ENCODE data around the gene KCNK5.

Gene KCNK5

DNA sequence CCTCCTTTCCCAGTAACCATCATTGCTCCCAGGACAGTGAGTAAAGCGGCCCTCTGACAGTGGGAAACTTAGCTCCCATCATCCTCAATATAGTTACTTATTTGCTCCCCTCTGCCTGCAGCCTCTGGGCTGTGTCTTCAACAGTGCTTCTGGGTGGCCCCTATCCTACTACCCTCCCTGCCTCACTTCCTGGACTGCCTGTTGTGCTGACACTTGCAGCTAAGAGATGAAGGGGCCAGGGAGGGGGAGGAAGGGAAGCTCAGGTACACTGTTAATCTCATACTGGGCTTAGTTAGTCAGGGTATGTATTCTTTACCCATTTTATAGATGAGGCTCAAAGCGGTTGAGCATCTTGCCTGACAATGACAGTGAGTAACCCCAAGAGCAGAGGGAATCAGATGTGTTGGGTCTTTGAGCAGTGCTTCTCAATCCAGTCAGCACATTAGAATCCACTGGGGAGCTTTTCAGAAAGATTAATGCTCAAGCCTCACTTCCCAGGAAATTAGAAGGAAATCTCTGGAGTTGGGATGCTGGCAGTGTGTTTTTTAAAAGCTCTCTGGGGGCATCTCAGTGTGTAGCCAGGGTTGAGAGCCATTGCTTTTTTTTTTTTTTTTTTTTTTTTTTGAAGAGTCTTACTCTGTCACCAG, 27.1 kb upstream of the KCNK5 start:
- CTCF ChIA-PET: interaction anchor here (0.7 kb wide), 2 partner anchors 98 to 172 kb away, joined by 3 read pairs; no protein-coding TSS in a partner anchor
- no peaks in the 10 kb centered on the region for H3K36me3 ChIP-seq (ENCODE audit: control insufficient read depth in 2 of 2, insufficient read depth in 1 of 2, low read length in 2 of 2)
- POLR2A ChIA-PET: interaction anchor here (0.7 kb wide), 1 partner anchor 248 kb away, joined by 3 read pairs; no protein-coding TSS in a partner anchor
- no peaks in the 10 kb centered on the region for H3K9me3 ChIP-seq (ENCODE audit: control insufficient read depth, insufficient read depth, low read depth, low read length)
- H3K4me3 ChIP-seq (ENCODE audit: low read depth, low read length): no peak overlapping the region
- H3K4me1 ChIP-seq (ENCODE audit: control insufficient read depth, insufficient read depth, low read length): peaks cover 4% of the 10 kb centered on the region; the same call in 1 of the 2 replicates
- no peak overlapping the region for H3K27ac ChIP-seq (ENCODE audit: extremely low read depth, low read depth, low read length)
- TF ChIP-seq ZIC2 (tag by site-specific recombination; IDR thresholded peaks at IDR 0.05) (peak; percentile 19; the same call in 1 of the 2 replicates), ZNF174 (tag by site-specific recombination; IDR thresholded peaks at IDR 0.05) (no peak)

- Histone ChIP-seq H3K36me3 (ENCODE audit: control insufficient read depth in 2 of 2, insufficient read depth in 1 of 2, low read length in 2 of 2) (no peaks in the 10 kb centered on the region), H3K4me3 (ENCODE audit: low read depth, low read length) (no peak overlapping the region), H3K9me3 (ENCODE audit: control insufficient read depth, insufficient read depth, low read depth, low read length) (no peaks in the 10 kb centered on the region), H3K27ac (ENCODE audit: extremely low read depth, low read depth, low read length) (no peak overlapping the region), H3K4me1 (ENCODE audit: control insufficient read depth, insufficient read depth, low read length) (peaks cover 8% of the 10 kb centered on the region; the same call in 1 of the 2 replicates)
- POLR2A ChIA-PET: no interaction called here
- TF ChIP-seq ZNF792 (tag by site-specific recombination; IDR thresholded peaks at IDR 0.05) (no peak), ZNF302 (tag by site-specific recombination; IDR thresholded peaks at IDR 0.05; ENCODE audit: low read depth) (no peak), KLF10 (tag by site-specific recombination; IDR thresholded peaks at IDR 0.05) (no peak), ZNF148 (tag by site-specific recombination; IDR thresholded peaks at IDR 0.05; ENCODE audit: borderline replicate concordance) (no peak), YY2 (tag by site-specific recombination; IDR thresholded peaks at IDR 0.05) (no peak), ZFP37 (tag by site-specific recombination; IDR thresholded peaks at IDR 0.05) (no peak), ZNF398 (tag by site-specific recombination; IDR thresholded peaks at IDR 0.05) (no peak), ZSCAN23 (tag by site-specific recombination; IDR thresholded peaks at IDR 0.05) (no peak)
- CTCF ChIA-PET: no interaction called here
Measured at GRCh38 chr6:39254999-39255535, 25.8 kb upstream of the KCNK5 start.

GRCh38 chr6:39251406-39251805, 22.1 kb upstream of the KCNK5 start:
- CTCF ChIA-PET: no interaction called here
- POLR2A ChIA-PET: no interaction called here
- Histone ChIP-seq H3K4me3 (ENCODE audit: low read depth, low read length) (no peak overlapping the region), H3K36me3 (ENCODE audit: control insufficient read depth in 2 of 2, insufficient read depth in 1 of 2, low read length in 2 of 2) (no peaks in the 10 kb centered on the region), H3K27ac (ENCODE audit: extremely low read depth, low read depth, low read length) (no peak overlapping the region), H3K4me1 (ENCODE audit: control insufficient read depth, insufficient read depth, low read length) (peaks cover 8% of the 10 kb centered on the region; the same call in 1 of the 2 replicates), H3K9me3 (ENCODE audit: control insufficient read depth, insufficient read depth, low read depth, low read length) (no peaks in the 10 kb centered on the region)
- TF ChIP-seq, protein P1, sequence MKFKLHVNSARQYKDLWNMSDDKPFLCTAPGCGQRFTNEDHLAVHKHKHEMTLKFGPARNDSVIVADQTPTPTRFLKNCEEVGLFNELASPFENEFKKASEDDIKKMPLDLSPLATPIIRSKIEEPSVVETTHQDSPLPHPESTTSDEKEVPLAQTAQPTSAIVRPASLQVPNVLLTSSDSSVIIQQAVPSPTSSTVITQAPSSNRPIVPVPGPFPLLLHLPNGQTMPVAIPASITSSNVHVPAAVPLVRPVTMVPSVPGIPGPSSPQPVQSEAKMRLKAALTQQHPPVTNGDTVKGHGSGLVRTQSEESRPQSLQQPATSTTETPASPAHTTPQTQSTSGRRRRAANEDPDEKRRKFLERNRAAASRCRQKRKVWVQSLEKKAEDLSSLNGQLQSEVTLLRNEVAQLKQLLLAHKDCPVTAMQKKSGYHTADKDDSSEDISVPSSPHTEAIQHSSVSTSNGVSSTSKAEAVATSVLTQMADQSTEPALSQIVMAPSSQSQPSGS (tag by site-specific recombination; IDR thresholded peaks at IDR 0.05; ENCODE audit: low read depth): peak; percentile 93
- TF ChIP-seq SP2 (tag by site-specific recombination; IDR thresholded peaks at IDR 0.05): no peak
- TF ChIP-seq, protein P2, sequence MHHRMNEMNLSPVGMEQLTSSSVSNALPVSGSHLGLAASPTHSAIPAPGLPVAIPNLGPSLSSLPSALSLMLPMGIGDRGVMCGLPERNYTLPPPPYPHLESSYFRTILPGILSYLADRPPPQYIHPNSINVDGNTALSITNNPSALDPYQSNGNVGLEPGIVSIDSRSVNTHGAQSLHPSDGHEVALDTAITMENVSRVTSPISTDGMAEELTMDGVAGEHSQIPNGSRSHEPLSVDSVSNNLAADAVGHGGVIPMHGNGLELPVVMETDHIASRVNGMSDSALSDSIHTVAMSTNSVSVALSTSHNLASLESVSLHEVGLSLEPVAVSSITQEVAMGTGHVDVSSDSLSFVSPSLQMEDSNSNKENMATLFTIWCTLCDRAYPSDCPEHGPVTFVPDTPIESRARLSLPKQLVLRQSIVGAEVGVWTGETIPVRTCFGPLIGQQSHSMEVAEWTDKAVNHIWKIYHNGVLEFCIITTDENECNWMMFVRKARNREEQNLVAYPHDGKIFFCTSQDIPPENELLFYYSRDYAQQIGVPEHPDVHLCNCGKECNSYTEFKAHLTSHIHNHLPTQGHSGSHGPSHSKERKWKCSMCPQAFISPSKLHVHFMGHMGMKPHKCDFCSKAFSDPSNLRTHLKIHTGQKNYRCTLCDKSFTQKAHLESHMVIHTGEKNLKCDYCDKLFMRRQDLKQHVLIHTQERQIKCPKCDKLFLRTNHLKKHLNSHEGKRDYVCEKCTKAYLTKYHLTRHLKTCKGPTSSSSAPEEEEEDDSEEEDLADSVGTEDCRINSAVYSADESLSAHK (tag by site-specific recombination; IDR thresholded peaks at IDR 0.05): peak; percentile 71
- TF ChIP-seq, protein P3, sequence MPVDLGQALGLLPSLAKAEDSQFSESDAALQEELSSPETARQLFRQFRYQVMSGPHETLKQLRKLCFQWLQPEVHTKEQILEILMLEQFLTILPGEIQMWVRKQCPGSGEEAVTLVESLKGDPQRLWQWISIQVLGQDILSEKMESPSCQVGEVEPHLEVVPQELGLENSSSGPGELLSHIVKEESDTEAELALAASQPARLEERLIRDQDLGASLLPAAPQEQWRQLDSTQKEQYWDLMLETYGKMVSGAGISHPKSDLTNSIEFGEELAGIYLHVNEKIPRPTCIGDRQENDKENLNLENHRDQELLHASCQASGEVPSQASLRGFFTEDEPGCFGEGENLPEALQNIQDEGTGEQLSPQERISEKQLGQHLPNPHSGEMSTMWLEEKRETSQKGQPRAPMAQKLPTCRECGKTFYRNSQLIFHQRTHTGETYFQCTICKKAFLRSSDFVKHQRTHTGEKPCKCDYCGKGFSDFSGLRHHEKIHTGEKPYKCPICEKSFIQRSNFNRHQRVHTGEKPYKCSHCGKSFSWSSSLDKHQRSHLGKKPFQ (tag by site-specific recombination; IDR thresholded peaks at IDR 0.05): no peak
- no peak for TF ChIP-seq ZNF423 (tag by site-specific recombination; IDR thresholded peaks at IDR 0.05)
- TF ChIP-seq YY2 (tag by site-specific recombination; IDR thresholded peaks at IDR 0.05): no peak
- no peak for TF ChIP-seq ZNF404 (tag by site-specific recombination; IDR thresholded peaks at IDR 0.05)
- no peak for TF ChIP-seq ZNF155 (tag by site-specific recombination; IDR thresholded peaks at IDR 0.05)
- TF ChIP-seq PBX3 (CRISPR knock-in tag; IDR thresholded peaks at IDR 0.05): no peak

Data from HEK293 (cell line).